Measurements from ENCODE around the gene CFAP46.
"Not testable (repeated sequence)": the region's sequence is repeated elsewhere in the genome, so short reads cannot be mapped to it uniquely, and the experiment has no call there.

The CFAP46 gene

DNA sequence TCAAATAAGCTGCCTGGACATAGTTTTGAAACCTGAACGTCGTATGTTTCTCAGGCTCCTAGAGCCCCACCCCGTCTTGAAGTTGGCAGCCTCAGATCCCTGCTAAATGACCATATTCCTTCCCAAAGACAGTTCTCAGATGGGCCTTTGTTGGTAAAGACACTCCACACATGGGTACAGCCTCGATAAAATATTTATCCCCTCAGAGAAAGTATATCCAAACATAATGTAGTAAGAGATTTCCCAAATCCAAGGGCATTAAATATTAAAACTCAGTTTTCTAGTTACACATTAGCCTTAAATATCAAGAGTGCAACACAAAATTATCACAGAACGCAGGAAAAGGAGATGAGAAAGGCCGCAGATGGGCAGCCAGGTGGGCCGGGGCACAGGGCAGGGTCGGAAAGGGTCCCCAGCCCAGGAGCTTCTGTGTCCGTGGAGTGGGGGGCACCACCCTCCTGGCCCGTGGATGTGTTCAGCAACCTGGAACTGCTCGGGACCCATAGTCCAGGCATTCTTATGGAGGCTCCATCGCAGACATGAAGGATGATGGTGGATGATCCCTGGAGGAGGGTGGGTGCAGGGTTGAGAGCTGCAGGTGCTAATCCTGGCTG is 1.5 kb upstream of the CFAP46 start:
- H3K4me3 Mint-ChIP-seq = no peak overlapping the region
- H3K9me3 Mint-ChIP-seq = no peaks in the 10 kb centered on the region
- peaks cover 5% of the 10 kb centered on the region for H3K4me1 Mint-ChIP-seq
- no peaks in the 10 kb centered on the region for H3K36me3 Mint-ChIP-seq
- no peak overlapping the region for H3K27ac Mint-ChIP-seq
- peaks cover 33% of the 10 kb centered on the region for H3K27me3 Mint-ChIP-seq

DNA sequence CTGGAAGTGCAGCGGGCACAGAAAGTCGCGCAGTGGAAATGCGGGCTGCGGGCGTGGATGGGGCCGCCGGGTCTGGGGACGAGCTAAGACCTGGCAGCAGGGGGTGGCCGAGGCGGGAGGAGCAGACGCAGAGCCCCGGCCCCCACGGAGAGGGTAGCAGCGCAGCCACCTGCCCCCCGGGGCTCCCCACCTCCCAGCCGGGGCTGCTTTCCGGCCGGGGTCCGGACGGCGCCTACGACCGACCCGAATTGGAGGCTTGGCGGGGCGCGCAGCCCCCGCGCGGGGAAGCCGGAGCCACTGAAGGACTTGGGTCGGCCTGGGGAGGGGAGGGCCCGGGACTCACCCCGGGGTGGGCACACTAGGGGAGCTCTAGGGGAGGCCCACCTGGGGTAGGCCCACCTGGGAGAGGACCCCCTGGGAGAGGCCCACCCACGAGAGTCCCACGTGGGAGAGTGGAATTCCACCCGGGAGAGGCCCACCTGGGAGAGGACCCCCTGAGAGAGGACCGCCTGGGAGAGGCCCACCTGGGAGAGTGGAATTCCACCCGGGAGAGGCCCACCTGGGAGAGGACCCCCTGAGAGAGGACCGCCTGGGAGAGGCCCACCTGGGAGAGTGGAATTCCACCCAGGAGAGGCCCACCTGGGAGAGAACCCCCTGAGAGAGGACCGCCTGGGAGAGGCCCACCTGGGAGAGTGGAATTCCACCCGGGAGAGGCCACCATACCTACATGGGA is 854 bp upstream of the CFAP46 start:
- H3K4me1 Mint-ChIP-seq = peaks cover 5% of the 10 kb centered on the region
- no peaks in the 10 kb centered on the region for H3K9me3 Mint-ChIP-seq
- H3K4me3 Mint-ChIP-seq = peak overlapping the region; percentile 87
- peaks cover 34% of the 10 kb centered on the region for H3K27me3 Mint-ChIP-seq
- H3K36me3 Mint-ChIP-seq = no peaks in the 10 kb centered on the region
- peak overlapping the region; percentile 77 for H3K27ac Mint-ChIP-seq

DNA sequence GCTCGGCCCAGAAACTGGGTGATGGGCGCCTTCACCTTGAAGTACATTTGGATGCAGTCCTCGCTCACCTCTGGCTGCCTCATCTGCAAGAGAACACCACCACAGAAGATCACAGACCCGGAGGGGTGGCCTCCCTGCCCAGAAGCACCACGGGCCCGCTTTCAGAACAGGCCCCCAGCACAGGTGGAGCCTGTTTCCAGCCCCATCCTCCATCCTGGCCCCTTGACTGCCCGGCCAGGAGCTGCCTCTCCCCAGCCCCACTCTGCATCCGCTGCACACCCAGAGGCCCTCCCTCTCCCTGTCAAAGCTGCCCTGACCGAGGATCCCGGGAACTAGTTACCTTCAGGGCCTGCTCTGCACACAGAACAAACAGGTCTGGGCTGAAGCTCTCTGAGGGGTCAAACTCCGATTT is 724 bp downstream of the CFAP46 start:
- Mint-ChIP-seq H3K9me3 (no peaks in the 10 kb centered on the region), H3K4me3 (peak overlapping the region; percentile 51), H3K27ac (no peak overlapping the region), H3K36me3 (no peaks in the 10 kb centered on the region), H3K4me1 (peaks cover 5% of the 10 kb centered on the region), H3K27me3 (peaks cover 36% of the 10 kb centered on the region)

DNA sequence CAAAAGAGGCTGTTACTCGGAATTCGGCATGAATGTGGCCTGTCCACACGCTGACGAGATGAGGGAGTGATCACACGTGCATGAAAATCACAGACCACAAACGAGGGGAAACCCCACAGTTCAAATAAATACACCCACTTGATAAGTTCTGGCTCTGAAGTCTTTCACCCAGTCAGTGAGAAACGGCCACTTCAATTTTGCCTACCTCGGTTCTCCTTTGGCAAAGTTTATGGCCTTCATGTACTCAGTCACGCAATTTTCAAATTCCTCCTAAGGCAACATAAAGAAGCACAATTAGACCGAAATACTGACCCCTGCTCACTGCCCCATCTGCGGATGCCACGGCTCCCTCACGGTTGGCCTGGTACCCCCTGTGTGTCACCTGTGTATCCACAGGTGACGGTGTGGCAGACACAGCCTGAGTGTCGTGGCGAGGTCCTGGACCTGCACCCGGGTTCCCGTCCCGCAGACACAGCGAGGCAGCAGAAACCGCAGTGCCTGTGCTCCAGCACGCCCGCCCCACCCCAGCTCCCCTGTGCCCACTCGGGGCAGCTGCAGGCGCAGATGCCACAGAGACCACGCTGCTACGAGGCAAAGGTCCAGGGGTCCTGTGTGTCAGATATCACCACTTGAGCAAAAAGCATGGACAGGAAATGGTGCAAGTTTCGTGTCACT is 1.4 kb downstream of the CFAP46 start:
- H3K27me3 Mint-ChIP-seq = peaks cover 36% of the 10 kb centered on the region
- H3K9me3 Mint-ChIP-seq = no peaks in the 10 kb centered on the region
- no peak overlapping the region for H3K4me3 Mint-ChIP-seq
- H3K4me1 Mint-ChIP-seq = peaks cover 5% of the 10 kb centered on the region
- H3K27ac Mint-ChIP-seq = no peak overlapping the region
- no peaks in the 10 kb centered on the region for H3K36me3 Mint-ChIP-seq

DNA sequence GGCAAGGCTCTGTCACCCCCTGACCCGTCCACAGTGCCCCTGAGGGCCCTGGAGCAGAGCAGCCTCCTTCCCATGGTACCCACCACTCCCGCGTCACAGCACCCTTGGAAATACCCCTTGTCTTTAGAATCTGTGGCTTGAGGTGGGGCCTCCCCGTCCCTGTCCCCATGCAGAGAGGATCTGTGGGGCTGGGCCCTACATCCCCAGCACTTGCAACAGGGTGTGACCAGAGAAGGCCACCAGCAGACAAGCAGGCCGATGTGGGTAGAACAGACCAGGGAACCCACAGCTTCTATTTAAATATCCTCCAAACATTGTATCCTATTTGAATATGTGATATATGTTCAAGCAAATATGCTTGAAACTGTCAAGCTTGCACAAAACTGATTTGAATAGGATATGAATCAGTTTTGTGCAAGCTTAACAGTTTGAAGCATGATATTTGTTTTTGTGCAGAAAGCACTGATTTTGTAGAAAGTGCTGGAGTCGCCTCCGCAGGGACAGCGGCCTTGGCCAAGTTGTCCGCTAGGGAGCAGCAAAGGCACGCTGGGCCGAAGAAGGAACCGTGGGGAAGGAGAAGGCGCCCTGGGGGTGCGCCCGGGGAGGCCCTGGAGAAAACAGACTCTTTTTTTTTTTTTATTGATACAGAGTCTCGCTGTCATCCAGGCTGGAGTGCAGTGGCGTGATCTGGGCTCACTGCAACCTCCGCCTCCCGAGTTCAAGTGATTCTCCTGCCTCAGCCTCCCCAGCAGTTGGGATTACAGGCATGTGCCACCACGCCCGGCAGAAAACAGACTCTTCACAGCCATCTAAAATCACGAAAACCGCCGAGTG is 2.2 kb downstream of the CFAP46 start:
- no peaks in the 10 kb centered on the region for H3K36me3 Mint-ChIP-seq
- H3K4me3 Mint-ChIP-seq = no peak overlapping the region
- no peak overlapping the region for H3K27ac Mint-ChIP-seq
- peaks cover 36% of the 10 kb centered on the region for H3K27me3 Mint-ChIP-seq
- no peaks in the 10 kb centered on the region for H3K9me3 Mint-ChIP-seq
- H3K4me1 Mint-ChIP-seq = peaks cover 5% of the 10 kb centered on the region

- Mint-ChIP-seq H3K27ac (no peak overlapping the region), H3K4me1 (peaks cover 5% of the 10 kb centered on the region), H3K4me3 (no peak overlapping the region), H3K27me3 (peaks cover 30% of the 10 kb centered on the region), H3K9me3 (no peaks in the 10 kb centered on the region), H3K36me3 (no peaks in the 10 kb centered on the region)
Observed at GRCh38 chr10:132939378-132939955, 2.9 kb downstream of the CFAP46 start.

DNA sequence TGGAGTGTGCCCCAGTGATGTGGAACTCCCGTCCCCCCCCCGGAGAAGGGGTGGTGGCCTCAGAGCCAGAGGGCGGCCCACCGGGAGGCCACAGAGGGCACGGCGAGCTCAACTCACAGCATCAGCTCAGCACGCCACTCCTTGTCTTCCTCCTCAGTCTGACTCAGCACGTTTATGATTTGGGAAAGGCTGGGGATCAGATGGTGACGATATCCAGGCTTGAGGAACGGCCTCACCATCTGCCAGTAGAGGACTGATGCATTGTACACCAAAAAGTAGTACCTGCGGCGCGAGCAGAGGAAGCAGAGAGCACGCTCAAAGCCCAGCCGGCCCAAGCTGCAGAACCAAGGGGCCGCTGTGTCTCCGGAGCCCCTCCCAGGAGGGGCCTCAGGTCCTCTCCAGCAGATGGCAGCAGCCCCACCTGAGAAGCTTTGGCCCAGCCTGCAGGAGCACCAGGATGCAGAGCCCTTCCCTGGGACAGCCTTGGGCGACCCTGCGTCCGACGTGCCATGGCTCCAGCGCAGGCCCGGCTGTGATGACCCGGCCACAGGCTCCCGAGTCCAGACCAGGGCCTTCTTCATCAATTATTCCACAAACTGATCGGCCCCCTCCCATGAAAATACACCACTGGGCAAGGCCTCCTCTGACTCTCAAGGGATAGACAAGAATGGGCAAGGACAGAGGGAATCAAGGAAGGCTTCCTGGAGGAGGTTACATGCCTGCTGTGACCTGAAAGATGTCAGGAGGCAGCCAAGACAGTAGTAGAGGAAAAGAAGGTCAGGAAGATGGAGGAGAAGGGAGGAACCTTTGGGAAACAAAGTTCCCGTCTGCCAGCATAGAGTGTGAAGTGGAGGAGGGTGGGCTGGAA is 3.7 kb downstream of the CFAP46 start:
- H3K9me3 Mint-ChIP-seq = no peaks in the 10 kb centered on the region
- no peak overlapping the region for H3K4me3 Mint-ChIP-seq
- H3K27ac Mint-ChIP-seq = no peak overlapping the region
- H3K27me3 Mint-ChIP-seq = peaks cover 25% of the 10 kb centered on the region
- no peaks in the 10 kb centered on the region for H3K36me3 Mint-ChIP-seq
- peaks cover 5% of the 10 kb centered on the region for H3K4me1 Mint-ChIP-seq

DNA sequence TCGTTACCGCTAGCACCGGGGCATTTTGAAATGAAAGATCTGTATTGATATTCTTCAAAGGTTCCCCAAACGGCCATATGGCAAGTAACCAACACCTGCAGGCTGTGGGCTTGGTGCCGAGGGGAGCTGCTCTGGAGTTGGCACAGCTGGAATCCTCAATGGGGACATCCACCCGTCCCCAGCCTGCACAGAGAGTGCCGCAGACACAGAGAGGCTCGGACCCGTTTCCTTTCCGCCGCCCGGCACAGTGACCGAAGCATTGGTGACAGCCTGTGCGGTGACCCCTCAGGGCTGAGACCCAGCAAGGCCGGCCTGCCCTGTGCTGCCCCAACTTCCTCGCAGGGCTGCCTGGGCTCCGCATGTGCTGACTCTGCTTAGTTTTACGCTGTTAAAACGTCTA is 4.5 kb downstream of the CFAP46 start:
- H3K4me3 Mint-ChIP-seq = no peak overlapping the region
- H3K9me3 Mint-ChIP-seq = no peaks in the 10 kb centered on the region
- H3K36me3 Mint-ChIP-seq = no peaks in the 10 kb centered on the region
- H3K4me1 Mint-ChIP-seq = peaks cover 4% of the 10 kb centered on the region
- peaks cover 24% of the 10 kb centered on the region for H3K27me3 Mint-ChIP-seq
- no peak overlapping the region for H3K27ac Mint-ChIP-seq

GRCh38 chr10:132934953-132935352 is 7.4 kb downstream of the CFAP46 start:
- H3K27me3 Mint-ChIP-seq = peaks cover 11% of the 10 kb centered on the region

GRCh38 chr10:132933308-132934042 is 8.9 kb downstream of the CFAP46 start:
- Mint-ChIP-seq H3K27ac (no peak overlapping the region), H3K9me3 (no peaks in the 10 kb centered on the region), H3K27me3 (peaks cover 2% of the 10 kb centered on the region), H3K4me3 (no peak overlapping the region), H3K4me1 (no peaks in the 10 kb centered on the region), H3K36me3 (no peaks in the 10 kb centered on the region)

More at GRCh38 chr10:132934953-132935352, 7.4 kb downstream of the CFAP46 start:
- Mint-ChIP-seq H3K4me1 (no peaks in the 10 kb centered on the region), H3K27ac (no peak overlapping the region), H3K36me3 (no peaks in the 10 kb centered on the region), H3K4me3 (no peak overlapping the region), H3K9me3 (no peaks in the 10 kb centered on the region)

GRCh38 chr10:132932461-132933307 is 9.7 kb downstream of the CFAP46 start:
- Mint-ChIP-seq H3K36me3 (no peaks in the 10 kb centered on the region), H3K4me3 (no peak overlapping the region), H3K27ac (peak overlapping the region; percentile 83), H3K4me1 (no peaks in the 10 kb centered on the region), H3K9me3 (no peaks in the 10 kb centered on the region), H3K27me3 (peaks cover 2% of the 10 kb centered on the region)

GRCh38 chr10:132931258-132932250 is 10.8 kb downstream of the CFAP46 start:
- peak overlapping the region; percentile 83 for H3K27ac Mint-ChIP-seq
- H3K4me1 Mint-ChIP-seq, H3K9me3 Mint-ChIP-seq, H3K36me3 Mint-ChIP-seq, H3K4me3 Mint-ChIP-seq, H3K27me3 Mint-ChIP-seq: not testable (repeated sequence)

Measured in activated naive CD4-positive, alpha-beta T cell treated with anti-CD3 and anti-CD28 coated beads, Interleukin-2, amount 50 U/mL, for 24 hours (primary cell).